Measurements from ENCODE around the gene HOTAIR. TPM values are rescaled to one million over a fixed set of nuclear protein-coding genes. Genes with fewer than 3 reads are reported as not detected.

Gene HOTAIR
- total RNA-seq, 2 donors from 2014 or later: not detected

- peaks cover 65 to 91% of the 10 kb centered on the region in 2 donors for H3K27me3 ChIP-seq
- H3K4me3 ChIP-seq: no peak overlapping the region
- peaks cover 0 to 35% of the 10 kb centered on the region in 2 donors for H3K4me1 ChIP-seq
- H3K27ac ChIP-seq: no peak overlapping the region
- no peaks in the 10 kb centered on the region for H3K9me3 ChIP-seq
- no peaks in the 10 kb centered on the region for H3K36me3 ChIP-seq
- TF ChIP-seq CTCF (IDR thresholded peaks at IDR 0.05): no peak
- no peak for DNase-seq (ENCODE audit: low spot score)
These were observed 4.3 kb downstream of the HOTAIR start for GRCh38 chr12:53970451-53970850.

GRCh38 chr12:53969588-53970259 lies 5.0 kb downstream of the HOTAIR start:
- Histone ChIP-seq H3K36me3 (no peaks in the 10 kb centered on the region), H3K27me3 (peaks cover 66 to 91% of the 10 kb centered on the region in 2 donors), H3K27ac (no peak overlapping the region), H3K9me3 (no peaks in the 10 kb centered on the region), H3K4me3 (no peak overlapping the region), H3K4me1 (peaks cover 0 to 28% of the 10 kb centered on the region in 2 donors)
- no peak for TF ChIP-seq CTCF (IDR thresholded peaks at IDR 0.05)
- DNase-seq (ENCODE audit: low spot score): no peak

GRCh38 chr12:53968214-53969127 lies 6.3 kb downstream of the HOTAIR start:
- no peaks in the 10 kb centered on the region for H3K9me3 ChIP-seq
- no peaks in the 10 kb centered on the region for H3K36me3 ChIP-seq
- H3K27me3 ChIP-seq: peaks cover 65 to 86% of the 10 kb centered on the region in 2 donors
- no peak overlapping the region for H3K4me3 ChIP-seq
- DNase-seq (ENCODE audit: low spot score): no peak
- no peak for TF ChIP-seq CTCF (IDR thresholded peaks at IDR 0.05)
- peaks cover 0 to 15% of the 10 kb centered on the region in 2 donors for H3K4me1 ChIP-seq
- H3K27ac ChIP-seq: no peak overlapping the region

- no peaks in the 10 kb centered on the region for H3K9me3 ChIP-seq
- TF ChIP-seq CTCF (IDR thresholded peaks at IDR 0.05): no peak
- DNase-seq (ENCODE audit: low spot score): no peak
- H3K4me1 ChIP-seq: peaks cover 0 to 9% of the 10 kb centered on the region in 2 donors
- peaks cover 64 to 85% of the 10 kb centered on the region in 2 donors for H3K27me3 ChIP-seq
- no peaks in the 10 kb centered on the region for H3K36me3 ChIP-seq
- no peak overlapping the region for H3K4me3 ChIP-seq
- H3K27ac ChIP-seq: no peak overlapping the region
These were observed 7.3 kb downstream of the HOTAIR start for GRCh38 chr12:53967421-53967925.

GRCh38 chr12:53966385-53967133 lies 8.2 kb downstream of the HOTAIR start:
- peaks cover 68 to 84% of the 10 kb centered on the region in 2 donors for H3K27me3 ChIP-seq
- H3K4me3 ChIP-seq: no peak overlapping the region
- H3K27ac ChIP-seq: no peak overlapping the region

More at GRCh38 chr12:53966385-53967133, 8.2 kb downstream of the HOTAIR start:
- no peaks in the 10 kb centered on the region for H3K36me3 ChIP-seq
- no peak for TF ChIP-seq CTCF (IDR thresholded peaks at IDR 0.05)
- no peaks in the 10 kb centered on the region for H3K9me3 ChIP-seq
- H3K4me1 ChIP-seq: peaks cover 0 to 10% of the 10 kb centered on the region in 2 donors
- no peak for DNase-seq (ENCODE audit: low spot score)
